ENCODE measurements around the gene INHA.

The INHA gene

DNA sequence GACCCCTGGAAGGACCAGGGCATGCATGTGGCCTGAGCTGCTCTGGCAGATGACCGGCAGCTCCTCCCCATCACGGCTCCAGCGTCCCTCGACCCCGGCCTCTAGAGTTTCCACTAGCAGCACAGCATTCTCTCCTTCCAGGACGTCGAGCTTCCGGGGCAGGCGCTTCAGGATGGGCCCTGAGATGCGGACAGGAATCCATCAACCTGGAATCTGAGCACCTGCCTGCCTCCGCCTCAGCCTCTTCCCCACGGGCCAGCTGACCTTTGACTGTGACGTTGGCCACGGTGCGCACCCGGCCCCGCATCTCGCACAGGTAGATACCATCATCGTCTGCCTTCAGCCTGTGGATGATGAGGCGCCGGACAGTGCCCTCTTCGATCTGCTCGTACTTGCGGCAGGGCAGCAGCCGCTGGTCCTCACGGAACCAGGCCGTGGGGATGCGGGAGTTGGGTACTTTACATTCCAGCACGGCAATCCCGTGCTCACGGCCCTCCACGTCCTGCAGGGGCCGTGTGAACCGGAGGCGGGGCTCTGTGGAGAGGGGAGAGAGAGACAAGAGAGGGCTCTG is 4.2 kb upstream of the INHA start:
- in situ Hi-C loops (cut with HindIII; ENCODE audit: low pct_ligation_motif_present, low pct_unique_long_range_greater_than_20kb, low sequenced_read_pairs) = no loop called here
- DNase-seq = no peak

DNA sequence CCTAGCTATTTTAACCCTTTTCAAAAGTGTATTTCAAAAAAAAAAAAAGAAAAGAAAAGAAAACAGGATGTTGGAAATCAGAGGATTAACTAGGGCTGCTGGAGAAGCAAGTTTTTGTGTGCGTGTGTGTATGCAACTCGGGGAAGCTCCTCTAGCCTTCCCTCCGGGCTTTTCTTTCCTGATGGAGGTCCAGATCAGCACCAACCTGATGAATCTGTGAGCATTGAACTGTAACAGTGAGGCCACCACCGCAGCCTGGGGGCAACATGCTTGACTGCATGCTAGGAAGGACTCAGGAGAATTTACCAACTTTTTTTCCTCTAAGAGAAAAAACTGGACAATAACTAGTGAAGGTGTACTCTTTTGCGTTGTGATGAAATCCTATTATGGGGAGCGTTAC is 3.1 kb upstream of the INHA start:
- no peak for DNase-seq
- in situ Hi-C loops (cut with HindIII; ENCODE audit: low pct_ligation_motif_present, low pct_unique_long_range_greater_than_20kb, low sequenced_read_pairs) = no loop called here

DNA sequence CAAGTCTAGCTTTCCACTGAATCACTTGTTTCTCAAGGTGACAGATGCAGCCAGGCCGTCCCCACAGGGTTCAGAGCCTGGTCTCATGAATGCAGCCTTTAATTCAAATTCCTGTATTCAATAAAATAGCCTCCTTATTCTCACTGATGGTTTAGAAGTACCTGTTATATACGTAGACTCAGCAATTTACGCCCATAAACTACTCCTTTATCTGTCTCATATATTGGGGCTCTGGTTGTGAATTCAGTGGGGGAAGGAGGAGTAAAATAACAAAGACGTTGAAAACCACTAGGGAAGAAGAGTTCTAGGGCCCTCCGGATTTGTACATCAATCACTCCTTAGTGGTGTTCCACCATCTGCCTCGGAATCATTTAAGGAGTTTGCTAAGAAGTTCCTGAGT is 2.5 kb upstream of the INHA start:
- DNase-seq = no peak
- in situ Hi-C loops (cut with HindIII; ENCODE audit: low pct_ligation_motif_present, low pct_unique_long_range_greater_than_20kb, low sequenced_read_pairs) = no loop called here

DNA sequence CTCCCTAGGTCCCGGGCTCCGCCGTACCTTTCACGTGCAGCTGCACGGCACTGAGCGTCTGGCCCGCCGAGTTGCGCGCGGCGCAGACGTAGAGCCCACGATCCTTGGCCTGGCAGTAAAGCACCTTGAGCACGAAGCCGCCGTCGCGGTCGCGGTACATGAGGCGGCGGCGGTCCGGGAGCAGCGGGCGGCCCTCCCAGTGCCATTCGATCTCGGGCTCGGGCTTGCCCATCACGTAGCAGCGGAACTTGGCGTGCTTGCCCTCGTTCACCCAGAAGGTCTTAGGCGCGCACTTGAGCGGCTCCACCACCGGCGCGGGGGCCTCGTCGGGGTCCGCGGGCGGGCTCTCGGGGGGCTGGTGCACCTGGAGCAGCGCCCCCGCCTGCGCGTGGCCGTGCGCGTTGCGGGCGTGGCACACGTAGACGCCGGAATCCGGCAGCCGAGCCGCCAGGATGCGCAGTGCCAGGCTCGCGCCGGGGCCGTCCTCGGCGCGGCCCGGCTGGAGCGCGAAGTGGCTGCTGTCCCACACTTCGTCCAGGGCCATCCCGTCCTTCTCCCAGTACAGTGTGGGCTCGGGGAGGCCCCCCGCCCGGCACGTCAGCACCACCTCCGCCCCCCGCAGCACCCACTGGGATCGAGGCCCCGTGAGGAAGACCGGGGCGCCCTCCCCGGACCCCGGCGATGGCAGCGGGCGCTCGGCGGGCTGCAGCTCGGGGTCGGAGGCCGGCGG is 1.8 kb upstream of the INHA start:
- peak; percentile 45 for DNase-seq
- in situ Hi-C loops (cut with HindIII; ENCODE audit: low pct_ligation_motif_present, low pct_unique_long_range_greater_than_20kb, low sequenced_read_pairs) = no loop called here

DNA sequence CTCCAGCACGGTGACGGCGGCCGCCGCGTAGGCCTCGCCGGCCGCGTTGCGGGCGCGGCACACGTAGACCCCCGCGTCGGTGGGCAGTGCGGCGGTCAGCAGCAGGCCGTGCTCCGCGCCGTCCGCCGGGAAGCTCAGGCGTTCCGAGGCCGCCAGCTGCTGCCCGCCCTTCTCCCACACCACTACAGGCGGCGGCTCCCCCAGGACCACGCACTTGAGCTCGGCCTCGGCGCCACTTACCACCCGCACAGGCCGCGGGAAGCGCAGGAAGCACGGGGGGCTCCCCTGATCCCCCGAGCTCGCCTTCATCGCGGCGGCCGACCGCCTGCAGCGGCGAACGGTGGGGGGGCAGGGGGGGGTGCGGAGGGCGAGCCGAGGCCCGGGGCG is 1.2 kb upstream of the INHA start:
- in situ Hi-C loops (cut with HindIII; ENCODE audit: low pct_ligation_motif_present, low pct_unique_long_range_greater_than_20kb, low sequenced_read_pairs) = no loop called here

DNA sequence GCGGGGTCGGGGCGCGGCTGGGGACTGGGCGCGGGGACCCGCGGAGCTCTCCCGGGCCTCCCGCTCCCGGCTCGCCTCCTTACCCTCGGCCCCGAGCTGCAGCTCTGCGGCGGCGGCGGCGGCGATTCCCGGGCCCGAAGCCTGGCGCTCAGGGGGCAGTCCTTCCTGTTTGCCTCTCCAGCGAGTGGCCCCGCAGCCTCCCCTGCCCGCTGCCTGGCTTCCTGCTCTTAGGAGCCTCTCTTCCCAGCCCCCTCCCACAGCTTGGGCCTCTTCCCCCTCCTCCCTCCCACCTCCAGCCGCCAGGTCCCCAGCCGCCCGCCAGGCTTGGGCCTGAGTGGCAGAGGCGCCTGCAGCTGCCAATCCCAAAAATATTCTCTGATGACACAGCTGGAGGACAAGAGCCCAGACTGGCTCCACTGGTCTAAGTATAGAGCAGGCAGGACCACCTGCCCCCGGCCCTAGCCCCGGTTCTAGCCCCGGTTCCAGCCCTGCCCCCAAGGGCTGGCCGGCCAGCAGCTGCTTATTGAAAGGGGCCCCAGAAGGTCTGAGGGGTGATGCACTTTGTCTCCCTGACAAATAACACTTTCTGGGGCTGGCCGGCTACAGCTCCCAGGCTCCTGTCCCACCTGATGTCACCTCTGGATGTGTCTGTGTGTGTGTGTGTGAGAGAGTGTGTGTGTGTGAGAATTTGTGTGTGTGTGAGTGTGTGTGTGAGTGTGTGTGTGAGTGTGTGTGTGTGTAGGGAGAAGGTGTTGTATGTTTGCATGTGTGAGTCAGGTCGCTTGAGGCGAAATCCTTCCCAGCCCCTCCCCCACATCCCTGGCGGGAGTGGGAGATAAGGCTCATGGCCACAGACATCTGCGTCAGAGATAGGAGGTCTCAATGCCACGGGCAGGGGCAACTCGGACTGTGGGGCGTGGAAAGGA is 536 bp upstream of the INHA start, which contains the start of gene OBSL1:
Gene OBSL1 (minus strand): TSS at position 229 of the 926 bp plus-strand sequence. CDS start 307 bp downstream, outside the sequence.
- DNase-seq = peak; percentile 69
- in situ Hi-C loops (cut with HindIII; ENCODE audit: low pct_ligation_motif_present, low pct_unique_long_range_greater_than_20kb, low sequenced_read_pairs) = no loop called here

More for the DNA sequence above, 1.2 kb upstream of the INHA start:
- peak; percentile 25 for DNase-seq

DNA sequence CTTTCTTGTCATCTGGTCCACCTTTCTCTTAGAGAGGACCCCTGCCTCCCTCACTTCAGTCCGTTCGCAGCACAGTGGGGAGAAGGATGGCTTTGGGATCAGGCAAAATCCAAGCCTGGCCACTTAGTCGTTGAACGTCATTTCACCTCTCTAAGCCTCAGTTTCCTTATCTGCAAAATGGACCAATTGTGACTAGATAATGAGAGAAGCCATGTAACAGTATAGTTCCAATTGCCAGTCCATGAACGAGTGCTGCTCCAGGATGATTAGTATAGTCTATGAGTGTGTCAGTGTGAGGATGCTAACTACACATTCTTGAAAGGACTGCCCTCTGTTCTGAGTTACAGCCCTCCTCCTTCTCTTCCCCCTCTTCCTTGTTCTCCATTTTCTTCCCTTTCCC is 1.1 kb downstream of the INHA start:
- no peak for DNase-seq
- in situ Hi-C loops (cut with HindIII; ENCODE audit: low pct_ligation_motif_present, low pct_unique_long_range_greater_than_20kb, low sequenced_read_pairs) = no loop called here

DNA sequence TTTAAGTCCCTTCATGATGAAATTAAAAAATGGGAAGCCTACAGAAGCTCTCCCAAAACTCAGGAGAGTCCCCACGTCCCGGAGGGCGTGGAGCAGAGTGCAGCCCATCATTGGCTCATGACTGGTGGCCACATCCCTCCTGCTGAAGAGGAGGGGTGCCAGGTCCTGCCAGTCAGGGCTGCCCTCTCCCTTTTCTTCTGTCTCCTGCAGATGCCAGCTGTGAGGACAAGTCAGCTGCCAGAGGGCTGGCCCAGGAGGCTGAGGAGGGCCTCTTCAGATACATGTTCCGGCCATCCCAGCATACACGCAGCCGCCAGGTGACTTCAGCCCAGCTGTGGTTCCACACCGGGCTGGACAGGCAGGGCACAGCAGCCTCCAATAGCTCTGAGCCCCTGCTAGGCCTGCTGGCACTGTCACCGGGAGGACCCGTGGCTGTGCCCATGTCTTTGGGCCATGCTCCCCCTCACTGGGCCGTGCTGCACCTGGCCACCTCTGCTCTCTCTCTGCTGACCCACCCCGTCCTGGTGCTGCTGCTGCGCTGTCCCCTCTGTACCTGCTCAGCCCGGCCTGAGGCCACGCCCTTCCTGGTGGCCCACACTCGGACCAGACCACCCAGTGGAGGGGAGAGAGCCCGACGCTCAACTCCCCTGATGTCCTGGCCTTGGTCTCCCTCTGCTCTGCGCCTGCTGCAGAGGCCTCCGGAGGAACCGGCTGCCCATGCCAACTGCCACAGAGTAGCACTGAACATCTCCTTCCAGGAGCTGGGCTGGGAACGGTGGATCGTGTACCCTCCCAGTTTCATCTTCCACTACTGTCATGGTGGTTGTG is 2.6 kb downstream of the INHA start:
- DNase-seq = no peak
- in situ Hi-C loops (cut with HindIII; ENCODE audit: low pct_ligation_motif_present, low pct_unique_long_range_greater_than_20kb, low sequenced_read_pairs) = no loop called here

DNA sequence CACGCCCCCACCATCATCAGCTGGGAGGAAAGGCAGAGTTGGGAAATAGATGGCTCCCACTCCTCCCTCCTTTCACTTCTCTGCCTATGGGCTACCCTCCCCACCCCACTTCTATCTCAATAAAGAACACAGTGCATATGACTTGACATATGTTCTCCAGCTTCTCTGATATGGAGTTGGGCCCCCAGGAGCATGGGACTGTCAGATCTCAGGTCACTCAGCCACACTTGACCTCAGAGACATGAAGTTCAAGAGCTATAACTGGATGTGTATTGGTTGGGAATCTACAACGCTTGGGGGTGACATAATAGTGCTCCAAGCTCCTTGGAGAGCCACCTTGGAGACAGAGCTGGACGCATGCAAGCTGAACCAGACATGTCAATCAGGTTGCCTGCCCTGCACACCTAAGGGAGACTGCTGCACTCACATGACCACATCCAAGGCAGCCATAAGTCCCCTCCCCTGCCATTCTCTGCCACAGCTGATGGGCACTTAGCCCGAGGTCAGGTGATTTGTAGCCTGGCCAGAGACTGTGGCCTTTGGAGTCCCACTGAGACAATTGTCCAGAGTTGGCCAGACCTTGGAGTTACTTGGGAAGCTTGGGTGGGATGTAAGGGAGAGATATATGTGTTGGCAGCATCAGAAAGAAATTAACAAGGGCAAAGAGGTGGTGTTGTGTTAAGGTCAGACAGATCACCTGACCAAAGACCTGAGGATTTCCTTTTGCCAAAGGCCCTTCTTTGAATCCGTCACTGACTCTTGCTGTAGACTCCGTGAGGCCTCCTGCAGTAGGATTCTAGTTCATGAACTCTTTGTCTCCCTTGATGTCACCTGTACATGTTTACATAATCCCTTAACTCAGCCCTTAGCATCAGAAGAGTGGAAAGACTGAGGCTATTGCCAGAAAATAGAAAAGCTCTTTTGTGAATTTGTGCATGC is 3.7 kb downstream of the INHA start:
- in situ Hi-C loops (cut with HindIII; ENCODE audit: low pct_ligation_motif_present, low pct_unique_long_range_greater_than_20kb, low sequenced_read_pairs) = no loop called here
- DNase-seq = no peak

DNA sequence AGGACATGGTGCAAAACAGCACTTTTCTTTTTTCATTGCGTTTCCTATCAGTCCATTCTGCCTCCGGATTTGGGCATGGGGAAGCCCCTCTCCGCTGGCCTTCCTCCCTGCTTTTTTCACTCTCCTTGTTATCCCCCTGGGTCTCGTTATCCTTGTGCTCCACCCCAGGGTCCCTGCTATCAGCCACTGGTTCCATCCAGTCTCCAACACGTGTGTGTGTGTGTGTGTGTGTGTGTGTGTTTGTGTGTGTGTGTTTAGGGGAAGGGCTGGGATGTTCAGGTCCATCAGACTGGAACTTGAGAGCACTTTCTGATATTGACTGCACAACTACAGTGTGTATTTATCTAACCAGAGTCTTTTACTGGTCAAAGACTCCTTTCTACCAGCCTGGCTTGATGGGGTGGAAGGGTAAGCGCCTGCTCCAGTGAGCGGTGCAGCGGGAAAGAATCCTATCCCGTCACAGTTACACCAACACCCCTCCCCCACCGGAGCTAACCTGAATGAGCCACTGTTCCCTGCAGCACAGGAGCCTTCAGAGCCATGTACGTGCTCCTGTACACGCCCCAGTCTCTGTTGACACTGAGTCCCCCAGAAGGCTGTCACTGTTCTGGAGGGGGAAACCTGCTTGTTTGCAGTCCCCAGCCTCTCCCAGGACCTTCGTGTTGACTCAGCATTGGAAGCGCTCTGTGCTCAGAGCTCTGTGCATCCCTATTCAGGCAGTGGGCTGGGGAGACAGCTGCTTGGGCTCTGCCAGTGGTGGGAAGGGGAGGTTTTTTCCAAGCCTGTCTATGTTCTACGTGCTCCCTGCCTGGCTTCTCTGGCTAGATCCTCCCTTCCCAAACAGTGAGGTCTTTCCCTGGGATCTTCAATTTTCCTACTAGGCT is 4.6 kb downstream of the INHA start:
- in situ Hi-C loops (cut with HindIII; ENCODE audit: low pct_ligation_motif_present, low pct_unique_long_range_greater_than_20kb, low sequenced_read_pairs) = no loop called here
- no peak for DNase-seq

DNA sequence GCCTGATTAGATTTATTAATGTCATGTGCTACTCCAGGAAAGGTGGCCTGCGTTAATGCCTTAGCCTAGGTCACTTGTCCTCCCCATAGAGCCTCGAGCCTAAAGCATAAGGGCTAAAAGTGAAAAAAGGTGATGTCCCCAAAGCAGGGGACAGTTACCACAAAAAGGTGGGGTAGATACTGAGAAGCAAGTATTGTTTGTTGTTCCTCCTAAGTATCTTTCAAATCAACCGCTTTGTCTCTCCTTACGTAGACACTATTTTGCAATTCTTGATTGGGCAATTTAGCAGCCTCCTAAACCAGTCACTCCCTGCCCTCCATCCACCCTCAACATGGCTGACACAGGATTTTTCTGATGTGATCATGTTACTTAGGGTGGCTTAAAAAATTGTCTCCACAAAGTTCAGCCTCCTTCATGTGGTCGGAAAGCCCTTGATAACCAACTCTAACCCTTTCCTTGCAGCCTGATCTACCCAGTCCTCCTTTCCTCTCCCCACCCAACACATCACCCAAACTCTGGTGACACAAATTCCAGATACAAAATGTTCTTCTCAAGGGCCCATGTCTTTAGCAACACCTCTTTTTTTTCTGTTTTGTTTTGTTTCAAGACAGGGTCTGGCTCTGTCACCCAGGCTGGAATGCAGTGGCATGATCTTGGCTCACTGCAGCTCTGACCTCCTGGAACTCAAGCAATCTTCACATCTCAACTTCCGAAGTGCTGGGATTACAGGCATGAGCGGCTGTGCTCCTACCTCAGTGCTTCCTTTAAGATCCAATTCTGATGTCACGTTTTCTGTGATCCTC is 6.9 kb downstream of the INHA start:
- in situ Hi-C loops (cut with HindIII; ENCODE audit: low pct_ligation_motif_present, low pct_unique_long_range_greater_than_20kb, low sequenced_read_pairs) = no loop called here
- no peak for DNase-seq

DNA sequence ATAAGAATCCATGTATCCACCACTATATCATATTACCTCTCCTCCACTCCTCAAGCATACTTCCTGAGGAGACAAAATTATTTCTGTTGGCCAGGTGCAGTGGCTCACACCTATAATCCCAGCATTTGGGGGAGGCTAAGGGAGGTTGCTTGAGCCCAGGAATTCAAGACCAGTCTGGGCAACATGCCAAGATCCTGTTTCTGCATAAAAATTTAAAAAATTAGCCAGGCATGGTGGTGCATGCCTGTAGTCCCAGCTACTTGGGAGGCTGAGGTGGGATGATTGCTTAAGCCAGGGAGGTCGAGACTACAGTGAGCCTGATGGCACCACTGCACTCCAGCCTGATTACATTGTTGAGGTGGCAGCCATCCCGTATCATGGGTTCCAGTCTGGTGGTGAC is 9.2 kb downstream of the INHA start:
- in situ Hi-C loops (cut with HindIII; ENCODE audit: low pct_ligation_motif_present, low pct_unique_long_range_greater_than_20kb, low sequenced_read_pairs) = no loop called here
- DNase-seq = no peak

DNA sequence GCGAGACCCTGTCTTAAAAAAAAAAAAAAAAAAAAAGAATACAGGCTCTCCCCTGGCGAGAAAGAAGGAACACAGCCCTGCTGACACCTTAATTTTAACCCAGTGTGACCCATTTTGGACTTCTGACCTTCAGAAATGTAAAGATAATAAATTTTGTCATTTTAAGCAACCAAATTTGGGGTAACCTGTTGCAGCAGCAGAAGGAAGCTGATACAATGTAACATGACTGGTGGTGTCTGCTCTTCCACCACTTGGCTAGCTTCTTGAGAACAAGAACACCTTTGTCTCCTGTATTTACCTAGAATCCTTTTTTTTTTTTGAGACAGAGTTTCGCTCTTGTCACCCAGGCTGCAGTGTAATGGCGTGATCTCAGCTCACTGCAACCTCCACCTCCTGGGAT is 19.0 kb downstream of the INHA start:
- no peak for DNase-seq
- in situ Hi-C loops (cut with HindIII; ENCODE audit: low pct_ligation_motif_present, low pct_unique_long_range_greater_than_20kb, low sequenced_read_pairs) = no loop called here

DNA sequence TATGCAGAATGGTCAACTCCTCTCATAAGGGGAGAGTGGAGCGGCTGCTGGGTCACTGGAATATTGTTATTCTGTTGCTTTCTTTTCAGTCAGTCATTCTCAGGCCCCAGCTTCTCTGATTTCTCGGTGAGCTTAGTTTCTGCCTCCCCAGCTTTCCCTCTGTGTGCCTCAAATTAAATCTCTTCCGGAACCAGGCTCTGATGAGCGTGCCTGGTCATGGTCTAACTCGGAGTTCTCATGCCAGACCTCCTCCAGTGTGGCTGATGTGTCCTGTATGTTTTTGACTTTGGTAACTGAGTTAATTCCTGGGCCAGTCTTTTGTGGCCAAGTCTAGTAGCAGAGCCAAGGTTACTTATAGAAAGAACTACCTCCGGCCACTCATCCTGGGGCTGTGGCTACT is 20.6 kb downstream of the INHA start:
- DNase-seq = no peak
- in situ Hi-C loops (cut with HindIII; ENCODE audit: low pct_ligation_motif_present, low pct_unique_long_range_greater_than_20kb, low sequenced_read_pairs) = no loop called here

DNA sequence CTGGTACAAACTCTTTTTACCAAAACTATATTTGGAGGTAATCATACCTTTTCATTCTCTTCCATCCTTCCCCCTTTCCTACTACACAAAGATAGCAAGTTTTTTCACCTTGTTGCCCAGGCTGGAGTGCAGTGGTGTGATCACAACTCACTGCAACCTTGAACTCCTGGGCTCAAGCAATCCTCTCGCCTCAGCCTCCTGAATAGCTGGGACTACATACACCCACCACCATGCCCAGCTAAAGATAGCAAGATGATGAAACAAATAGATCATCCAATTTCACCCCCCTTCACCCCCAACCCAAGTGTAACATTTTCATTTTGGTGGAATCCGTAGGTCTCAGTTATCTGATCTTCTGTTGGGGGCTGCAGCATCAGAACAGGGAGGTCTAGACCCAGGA is 21.0 kb downstream of the INHA start:
- no peak for DNase-seq
- in situ Hi-C loops (cut with HindIII; ENCODE audit: low pct_ligation_motif_present, low pct_unique_long_range_greater_than_20kb, low sequenced_read_pairs) = no loop called here

DNA sequence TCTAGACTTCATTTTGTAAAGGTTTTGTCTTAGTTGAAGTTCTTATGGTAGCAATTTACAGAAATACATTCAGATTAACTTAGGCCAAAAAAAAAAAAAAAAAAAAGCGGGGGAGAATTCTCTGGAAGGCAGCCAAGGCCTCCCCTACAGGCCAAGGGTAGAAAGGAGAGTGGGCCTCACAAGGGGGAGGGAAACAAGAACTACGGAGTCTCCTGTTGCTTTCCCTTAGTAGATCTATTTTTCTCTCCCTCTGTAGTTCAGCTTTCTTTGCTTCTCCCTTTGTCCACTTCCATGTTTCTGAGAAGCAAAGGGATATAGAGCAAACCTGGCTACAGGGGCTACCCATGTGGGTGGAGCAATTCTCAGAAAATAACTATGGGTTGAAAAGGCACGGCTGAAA is 23.1 kb downstream of the INHA start:
- in situ Hi-C loops (cut with HindIII; ENCODE audit: low pct_ligation_motif_present, low pct_unique_long_range_greater_than_20kb, low sequenced_read_pairs) = no loop called here
- no peak for DNase-seq

Data from ACHN (cell line).